Gastroesophageal sphincter (tissue), 3 donors: ENCODE results near the gene ADAM10.

Experiments used
- CTCF ChIP-seq, 4 experiments: fragments of 200-600 bp in 2 of 4; fragments of 450-650 bp in 2 of 4; sonication (generic) in 1 of 4; IDR thresholded peaks; one replicate each; pipeline ENCODE4 v1.5.1; 2017 to 2019; ENCODE audit warnings: antibody characterized with exemption in 4 of 4, mild to moderate bottlenecking in 2 of 4, moderate library complexity in 2 of 4
- POLR2A ChIP-seq, 2 donors: fragments of 450-650 bp; IDR thresholded peaks; one replicate each; pipeline ENCODE4 v1.6.1; 2017; ENCODE audit warnings: antibody characterized with exemption in 2 of 2, mild to moderate bottlenecking in 2 of 2, moderate library complexity in 1 of 2

DNA sequence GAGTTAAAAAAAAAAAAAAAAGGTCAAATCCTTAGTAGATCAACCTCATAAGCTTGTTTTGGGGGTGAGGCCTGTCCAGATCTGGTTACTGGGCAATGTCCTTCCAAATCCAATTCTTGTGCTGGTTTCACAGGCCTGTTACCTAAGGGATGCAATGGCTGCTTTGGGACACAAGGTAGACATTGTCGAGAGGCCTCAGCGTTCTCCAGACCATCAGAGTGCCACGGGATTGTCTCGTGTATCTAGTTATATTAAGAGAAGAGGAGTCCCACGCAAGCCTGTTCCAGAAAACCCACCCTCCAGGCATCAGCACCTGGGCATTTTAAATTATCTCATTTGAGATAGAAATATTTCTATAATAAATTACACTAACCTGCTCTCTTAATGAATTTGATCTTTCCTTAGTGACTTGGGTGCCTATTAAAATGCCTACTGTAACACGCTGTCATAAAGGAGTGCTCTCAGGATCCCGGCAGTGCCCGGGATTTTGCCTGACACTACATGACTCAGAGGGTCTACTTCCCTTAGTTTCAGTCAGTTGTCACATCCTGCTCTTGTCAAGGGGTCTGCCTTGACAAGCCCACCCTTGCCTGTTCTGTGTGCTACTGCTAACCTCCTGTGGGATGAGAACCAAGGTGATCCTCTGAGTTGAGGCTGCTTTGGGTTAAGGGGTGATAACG, 201.7 kb downstream of the ADAM10 start:
- TF ChIP-seq POLR2A (IDR thresholded peaks at IDR 0.05) (no peak), CTCF (IDR thresholded peaks at IDR 0.05) (no peak)
